SJSA1 (cell line): ENCODE results near the gene RRP15. TPM values are rescaled to one million over a fixed set of nuclear protein-coding genes. Genes with fewer than 3 reads are reported as not detected.

Source experiments
- DNase-seq, 2 experiments: peaks; one replicate each; pipeline ENCODE4 v3.0.0-alpha.2; 2015 to 2020; ENCODE audit warnings: low spot score in 2 of 2, low read depth in 1 of 2
- H3K27ac ChIP-seq: fragments of 250-450 bp; sonication (Bioruptor Pico); 2 replicates; pipeline ENCODE4 v1.5.1; 2020; ENCODE audit warnings: mild to moderate bottlenecking, moderate library complexity
- H3K27me3 ChIP-seq: fragments of 250-450 bp; sonication (Bioruptor Pico); replicated peaks from 2 replicates; pipeline ENCODE4 v1.5.1; 2020; ENCODE audit warnings: mild to moderate bottlenecking, moderate library complexity
- H3K36me3 ChIP-seq: fragments of 250-450 bp; sonication (Bioruptor Pico); 2 replicates; pipeline ENCODE4 v1.5.1; 2020; ENCODE audit warnings: mild to moderate bottlenecking
- H3K4me1 ChIP-seq: fragments of 250-450 bp; sonication (Bioruptor Pico); replicated peaks from 2 replicates; pipeline ENCODE4 v1.6.1; 2021; ENCODE audit warnings: mild to moderate bottlenecking
- H3K4me3 ChIP-seq: fragments of 250-450 bp; sonication (Bioruptor Pico); 2 replicates; pipeline ENCODE4 v1.5.1; 2020; ENCODE audit warnings: mild to moderate bottlenecking
- H3K9me3 ChIP-seq: fragments of 250-450 bp; sonication (Bioruptor Pico); replicated peaks from 2 replicates; pipeline ENCODE4 v1.5.1; 2020; ENCODE audit warnings: mild to moderate bottlenecking
- total RNA-seq: library from RNA; depleted of rRNA; stranded (reverse); fragments of >200 nt; shearing (Covaris generic); gene quantifications from 2 replicates; pipeline ENCODE4 v1.2.3, GENCODE V29; 2014

RRP15 gene
- total RNA-seq, 1 experiment from 2014 or later, result 16.7 TPM

DNA sequence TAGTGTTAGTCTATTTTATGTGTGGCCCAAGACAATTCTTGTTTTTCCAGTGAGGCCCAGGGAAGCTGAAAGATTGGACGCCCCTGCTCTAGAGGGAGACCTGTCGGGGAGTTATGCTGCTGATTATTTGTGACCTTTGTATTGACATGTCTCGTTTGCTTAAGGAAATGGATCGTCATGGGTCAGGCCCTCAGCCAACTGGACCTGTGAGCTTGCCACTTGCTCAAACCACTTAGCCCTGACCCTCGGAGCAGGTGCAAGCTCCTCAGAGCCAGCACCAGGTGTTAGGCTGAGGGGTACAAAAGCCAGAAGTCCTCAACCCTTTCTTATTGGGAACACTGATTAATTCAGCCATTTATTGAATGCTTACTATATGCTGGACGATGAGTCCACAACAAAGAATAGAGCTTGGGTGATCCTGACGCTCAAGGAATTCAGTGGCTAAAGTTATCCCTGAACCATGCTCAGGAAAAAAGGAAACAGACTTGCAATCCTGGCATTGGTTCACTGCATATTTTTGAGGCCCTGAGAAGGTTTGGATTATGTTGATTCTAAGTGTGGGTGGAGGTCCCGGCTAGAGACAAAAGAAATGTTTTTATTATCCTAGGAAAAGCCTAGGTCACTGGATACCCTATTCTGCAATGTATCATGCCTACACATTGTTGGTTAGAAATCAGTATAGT, 79.1 kb downstream of the RRP15 start:
- peak in 1 of 2 experiments; percentile 47 for DNase-seq
- H3K27ac ChIP-seq, result peak overlapping the region; percentile 23
- peaks cover 45% of the 10 kb centered on the region for H3K4me1 ChIP-seq
- H3K9me3 ChIP-seq, result no peaks in the 10 kb centered on the region
- H3K4me3 ChIP-seq, result no peak overlapping the region
- no peaks in the 10 kb centered on the region for H3K27me3 ChIP-seq
- no peaks in the 10 kb centered on the region for H3K36me3 ChIP-seq

DNA sequence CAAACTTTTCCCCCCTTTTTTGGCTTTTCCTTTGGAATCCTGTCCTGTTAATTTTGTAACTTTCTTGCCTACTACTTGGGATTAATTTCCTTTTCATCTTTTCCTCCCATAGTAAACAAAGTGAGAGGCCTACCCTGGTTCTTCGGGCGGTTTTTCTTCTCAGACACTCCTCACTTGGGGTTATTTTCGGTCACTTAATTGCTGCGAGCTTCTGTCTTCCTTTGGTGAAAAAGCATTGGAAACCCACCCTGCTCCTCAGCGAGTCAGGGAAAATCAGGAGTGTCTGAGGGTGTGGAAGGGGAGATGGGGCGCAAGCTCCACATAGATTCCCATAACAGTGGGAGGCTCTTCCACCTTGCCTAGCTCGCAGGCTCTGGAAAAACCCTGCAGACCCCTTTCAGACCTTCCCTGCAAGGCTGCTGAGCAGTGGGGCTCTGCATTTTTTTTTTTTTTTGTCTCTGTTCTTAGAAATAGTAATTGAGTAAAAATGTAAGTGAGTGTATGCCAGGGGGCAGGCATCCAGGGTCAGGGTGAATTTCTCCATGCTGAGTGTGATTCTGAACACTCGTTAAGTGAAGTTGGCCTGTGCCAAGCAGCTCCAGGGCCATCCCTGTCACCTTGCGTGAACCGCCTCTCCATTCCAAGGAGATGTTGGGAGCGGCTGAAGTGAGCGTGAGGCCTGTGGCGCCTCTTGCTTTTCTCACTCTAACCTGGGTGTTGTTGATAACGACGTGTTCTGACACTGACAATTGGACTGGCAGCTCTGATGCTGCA, 80.3 kb downstream of the RRP15 start:
- no peak for DNase-seq
- peak overlapping the region; percentile 23; the same call in 1 of the 2 replicates for H3K27ac ChIP-seq
- H3K4me3 ChIP-seq, result no peak overlapping the region
- no peaks in the 10 kb centered on the region for H3K36me3 ChIP-seq
- no peaks in the 10 kb centered on the region for H3K27me3 ChIP-seq
- H3K4me1 ChIP-seq, result peaks cover 55% of the 10 kb centered on the region
- H3K9me3 ChIP-seq, result no peaks in the 10 kb centered on the region

- Histone ChIP-seq H3K4me1 (peaks cover 60% of the 10 kb centered on the region), H3K36me3 (no peaks in the 10 kb centered on the region), H3K27me3 (no peaks in the 10 kb centered on the region), H3K27ac (peak overlapping the region; percentile 30), H3K4me3 (no peak overlapping the region), H3K9me3 (no peaks in the 10 kb centered on the region)
- DNase-seq, result no peak
Measured at GRCh38 chr1:218366322-218367052, 81.4 kb downstream of the RRP15 start.

DNA sequence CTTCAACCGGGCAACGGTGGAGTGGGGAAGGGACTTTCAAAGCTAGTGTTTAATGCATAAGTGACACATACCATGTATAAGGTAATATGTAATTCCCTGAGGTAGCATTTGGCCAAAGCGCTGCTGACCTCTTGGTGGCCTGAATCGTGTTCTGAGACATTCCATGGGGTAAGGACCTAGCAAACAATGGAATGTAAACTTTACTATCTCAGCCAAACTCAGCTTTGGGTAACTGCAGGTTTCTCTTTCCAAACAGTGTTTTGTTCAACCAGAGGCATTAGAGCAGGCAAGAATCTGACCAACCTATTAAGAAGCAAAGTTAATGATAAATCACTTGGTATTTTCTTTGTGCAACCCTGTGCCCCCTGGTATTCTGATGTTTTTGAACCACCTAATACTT, 82.0 kb downstream of the RRP15 start:
- no peaks in the 10 kb centered on the region for H3K27me3 ChIP-seq
- no peaks in the 10 kb centered on the region for H3K36me3 ChIP-seq
- peak overlapping the region; percentile 30 for H3K27ac ChIP-seq
- no peaks in the 10 kb centered on the region for H3K9me3 ChIP-seq
- H3K4me3 ChIP-seq, result no peak overlapping the region
- peak in 1 of 2 experiments; percentile 50 for DNase-seq
- peaks cover 61% of the 10 kb centered on the region for H3K4me1 ChIP-seq

GRCh38 chr1:218368686-218369085, 83.6 kb downstream of the RRP15 start:
- Histone ChIP-seq H3K4me3 (no peak overlapping the region), H3K4me1 (peaks cover 67% of the 10 kb centered on the region), H3K36me3 (no peaks in the 10 kb centered on the region), H3K27me3 (no peaks in the 10 kb centered on the region), H3K27ac (no peak overlapping the region), H3K9me3 (no peaks in the 10 kb centered on the region)
- DNase-seq, result no peak

GRCh38 chr1:218369688-218370511, 84.8 kb downstream of the RRP15 start:
- DNase-seq, result peak in 1 of 2 experiments; percentile 80
- H3K9me3 ChIP-seq, result no peaks in the 10 kb centered on the region
- H3K36me3 ChIP-seq, result no peaks in the 10 kb centered on the region
- no peak overlapping the region for H3K4me3 ChIP-seq
- H3K4me1 ChIP-seq, result peaks cover 69% of the 10 kb centered on the region
- H3K27ac ChIP-seq, result peak overlapping the region; percentile 84
- no peaks in the 10 kb centered on the region for H3K27me3 ChIP-seq

- peaks cover 79% of the 10 kb centered on the region for H3K4me1 ChIP-seq
- DNase-seq, result no peak
- no peaks in the 10 kb centered on the region for H3K9me3 ChIP-seq
- no peaks in the 10 kb centered on the region for H3K36me3 ChIP-seq
- no peak overlapping the region for H3K4me3 ChIP-seq
- H3K27ac ChIP-seq, result peak overlapping the region; percentile 0; the same call in 1 of the 2 replicates
- H3K27me3 ChIP-seq, result no peaks in the 10 kb centered on the region
Measured at GRCh38 chr1:218371927-218372672, 87.0 kb downstream of the RRP15 start.

DNA sequence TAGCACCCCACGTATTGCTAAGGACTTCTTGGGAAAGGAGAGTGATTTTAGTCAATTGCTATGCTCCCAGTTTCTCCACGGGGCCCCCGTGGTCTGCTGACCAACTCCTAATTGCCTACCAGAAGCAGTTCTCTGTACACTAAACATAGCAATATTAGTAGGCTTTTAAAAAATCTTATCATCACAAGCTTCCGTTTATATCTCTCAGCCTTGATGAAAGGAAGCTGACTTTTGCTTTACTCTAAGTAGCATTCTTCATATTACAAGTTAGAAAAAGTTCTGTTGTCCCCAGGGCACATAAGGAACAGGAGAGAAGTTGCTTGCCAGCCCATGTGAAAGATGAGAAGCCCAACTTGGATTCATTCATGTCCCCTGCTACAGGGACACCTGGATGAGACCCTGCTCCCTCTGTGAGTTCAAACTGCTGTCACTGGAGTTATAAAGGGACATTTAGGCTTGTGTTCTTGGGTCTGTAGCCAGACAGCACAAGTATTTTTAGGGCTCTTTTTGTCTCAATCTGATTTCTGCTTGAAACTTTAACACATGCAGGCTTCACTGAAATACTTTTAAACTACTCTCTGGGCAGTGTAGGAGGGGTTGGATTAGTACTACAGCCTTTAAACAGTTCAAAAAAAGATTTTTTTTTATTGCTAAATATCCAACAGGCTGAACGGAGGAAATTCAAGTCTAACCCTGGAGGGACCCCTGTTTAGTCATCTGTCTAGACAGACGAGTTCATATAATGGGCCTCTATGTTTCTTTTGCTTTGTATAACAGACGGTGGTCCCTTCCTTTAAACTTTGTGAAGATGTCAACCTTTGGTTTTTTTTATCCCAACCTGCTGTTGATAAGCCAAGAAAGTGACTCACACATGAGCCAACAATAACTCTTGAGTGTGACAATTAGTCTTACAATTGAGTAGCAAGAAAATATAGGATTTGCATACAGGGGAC, 89.6 kb downstream of the RRP15 start:
- peak in 1 of 2 experiments; percentile 53 for DNase-seq
- Histone ChIP-seq H3K4me3 (no peak overlapping the region), H3K36me3 (no peaks in the 10 kb centered on the region), H3K27me3 (no peaks in the 10 kb centered on the region), H3K9me3 (no peaks in the 10 kb centered on the region), H3K4me1 (peaks cover 79% of the 10 kb centered on the region), H3K27ac (peak overlapping the region; percentile 5)

GRCh38 chr1:218376722-218377121, 91.6 kb downstream of the RRP15 start:
- no peaks in the 10 kb centered on the region for H3K27me3 ChIP-seq
- H3K4me1 ChIP-seq, result peaks cover 79% of the 10 kb centered on the region
- H3K4me3 ChIP-seq, result 0 out of 2 replicates have a peak overlapping the region, but pooled peaks have one; percentile 1
- no peaks in the 10 kb centered on the region for H3K9me3 ChIP-seq
- H3K27ac ChIP-seq, result peak overlapping the region; percentile 90
- H3K36me3 ChIP-seq, result no peaks in the 10 kb centered on the region
- DNase-seq, result no peak

- Histone ChIP-seq H3K27me3 (no peaks in the 10 kb centered on the region), H3K9me3 (no peaks in the 10 kb centered on the region), H3K4me1 (peaks cover 74% of the 10 kb centered on the region), H3K4me3 (0 out of 2 replicates have a peak overlapping the region, but pooled peaks have one; percentile 1), H3K36me3 (no peaks in the 10 kb centered on the region), H3K27ac (peak overlapping the region; percentile 90)
- DNase-seq, result peak; percentile 89 to 97
Measured at GRCh38 chr1:218377143-218377660, 92.1 kb downstream of the RRP15 start.

GRCh38 chr1:218380125-218380977, 95.3 kb downstream of the RRP15 start:
- Histone ChIP-seq H3K27me3 (no peaks in the 10 kb centered on the region), H3K4me1 (peaks cover 63% of the 10 kb centered on the region), H3K36me3 (no peaks in the 10 kb centered on the region), H3K27ac (peak overlapping the region; percentile 90), H3K4me3 (no peak overlapping the region), H3K9me3 (no peaks in the 10 kb centered on the region)
- peak; percentile 87 to 88 for DNase-seq
